ENCODE results near the gene NOS1AP.

DNA sequence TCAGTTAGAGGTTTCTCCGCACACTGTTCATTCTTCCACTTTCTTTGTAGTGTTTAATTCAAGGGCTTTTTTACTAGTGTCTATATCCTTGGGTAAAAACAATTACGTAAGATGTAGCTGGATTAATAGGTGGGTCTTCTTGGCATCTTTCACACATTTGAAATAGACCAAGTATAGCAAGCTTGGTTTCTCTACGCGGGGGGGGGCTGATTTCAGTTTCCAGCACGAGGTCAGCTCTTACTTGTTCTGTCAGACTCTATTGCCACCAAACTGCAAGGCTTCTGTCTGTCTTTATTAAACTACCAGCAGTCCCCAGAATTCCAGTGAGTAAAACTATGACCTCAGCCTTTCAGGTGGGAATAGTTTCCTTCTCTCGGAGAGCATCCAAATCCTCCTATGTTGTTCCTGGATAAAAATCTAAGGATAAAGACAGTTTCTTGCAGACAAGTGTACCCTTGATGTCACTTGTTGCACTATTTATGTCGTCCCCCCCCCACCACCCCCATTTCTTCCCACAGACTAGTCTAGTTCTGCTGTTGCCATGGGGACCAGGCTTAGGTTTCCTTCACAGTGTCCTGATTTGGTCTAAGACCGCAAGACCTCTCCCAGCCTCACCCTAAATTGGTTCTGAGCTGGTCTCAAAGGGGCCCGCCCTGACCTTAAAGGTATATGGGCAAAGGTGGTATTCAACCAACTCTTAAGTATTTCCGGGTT, 290.2 kb downstream of the NOS1AP start:
- TF ChIP-seq, protein P1, sequence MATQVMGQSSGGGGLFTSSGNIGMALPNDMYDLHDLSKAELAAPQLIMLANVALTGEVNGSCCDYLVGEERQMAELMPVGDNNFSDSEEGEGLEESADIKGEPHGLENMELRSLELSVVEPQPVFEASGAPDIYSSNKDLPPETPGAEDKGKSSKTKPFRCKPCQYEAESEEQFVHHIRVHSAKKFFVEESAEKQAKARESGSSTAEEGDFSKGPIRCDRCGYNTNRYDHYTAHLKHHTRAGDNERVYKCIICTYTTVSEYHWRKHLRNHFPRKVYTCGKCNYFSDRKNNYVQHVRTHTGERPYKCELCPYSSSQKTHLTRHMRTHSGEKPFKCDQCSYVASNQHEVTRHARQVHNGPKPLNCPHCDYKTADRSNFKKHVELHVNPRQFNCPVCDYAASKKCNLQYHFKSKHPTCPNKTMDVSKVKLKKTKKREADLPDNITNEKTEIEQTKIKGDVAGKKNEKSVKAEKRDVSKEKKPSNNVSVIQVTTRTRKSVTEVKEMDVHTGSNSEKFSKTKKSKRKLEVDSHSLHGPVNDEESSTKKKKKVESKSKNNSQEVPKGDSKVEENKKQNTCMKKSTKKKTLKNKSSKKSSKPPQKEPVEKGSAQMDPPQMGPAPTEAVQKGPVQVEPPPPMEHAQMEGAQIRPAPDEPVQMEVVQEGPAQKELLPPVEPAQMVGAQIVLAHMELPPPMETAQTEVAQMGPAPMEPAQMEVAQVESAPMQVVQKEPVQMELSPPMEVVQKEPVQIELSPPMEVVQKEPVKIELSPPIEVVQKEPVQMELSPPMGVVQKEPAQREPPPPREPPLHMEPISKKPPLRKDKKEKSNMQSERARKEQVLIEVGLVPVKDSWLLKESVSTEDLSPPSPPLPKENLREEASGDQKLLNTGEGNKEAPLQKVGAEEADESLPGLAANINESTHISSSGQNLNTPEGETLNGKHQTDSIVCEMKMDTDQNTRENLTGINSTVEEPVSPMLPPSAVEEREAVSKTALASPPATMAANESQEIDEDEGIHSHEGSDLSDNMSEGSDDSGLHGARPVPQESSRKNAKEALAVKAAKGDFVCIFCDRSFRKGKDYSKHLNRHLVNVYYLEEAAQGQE (IDR thresholded peaks at IDR 0.05; ENCODE audit: insufficient read depth in 1 of 2, low read depth in 2 of 2, low read length in 2 of 2): no peak
- no peak for TF ChIP-seq POLR2AphosphoS5 (IDR thresholded peaks at IDR 0.05; ENCODE audit: low read depth, low read length)
- TF ChIP-seq FOXP2 (optimal IDR thresholded peaks at IDR 0.05; ENCODE audit: borderline replicate concordance, extremely low read depth, extremely low read length, insufficient read depth): no peak
- no peak for TF ChIP-seq TAF1 (IDR thresholded peaks at IDR 0.05; ENCODE audit: borderline replicate concordance, insufficient read depth, low read length)
- TF ChIP-seq SIN3A (IDR thresholded peaks at IDR 0.05; ENCODE audit: borderline replicate concordance, insufficient read depth, low read length): no peak

All from PFSK-1 (cell line).